Stimulated activated naive CD8-positive, alpha-beta T cell treated with anti-CD3 and anti-CD28 coated beads, Interleukin-15, Interleukin-2, amounts not matched to agents 100 ng/mL and 50 ng/mL, for 24 hours (primary cell): Measurements from ENCODE around the gene ZSCAN16.

Source experiments
- H3K27ac Mint-ChIP-seq: one replicate; pipeline ENCODE4 v1.8.0; 2021; ENCODE audit warnings: mild to moderate bottlenecking, mixed read lengths
- H3K27me3 Mint-ChIP-seq: one replicate; pipeline ENCODE4 v1.8.0; 2021; ENCODE audit warnings: mixed read lengths
- H3K36me3 Mint-ChIP-seq: one replicate; pipeline ENCODE4 v1.8.0; 2021; ENCODE audit warnings: low read depth, mixed read lengths
- H3K4me1 Mint-ChIP-seq: one replicate; pipeline ENCODE4 v1.8.0; 2021; ENCODE audit warnings: low read depth, mixed read lengths
- H3K4me3 Mint-ChIP-seq: one replicate; pipeline ENCODE4 v1.8.0; 2021; ENCODE audit warnings: mild to moderate bottlenecking, mixed read lengths
- H3K9me3 Mint-ChIP-seq: one replicate; pipeline ENCODE4 v1.8.0; 2021; ENCODE audit warnings: mixed read lengths

ZSCAN16 gene

GRCh38 chr6:28176373-28176772, 52.0 kb downstream of the ZSCAN16 start:
- Mint-ChIP-seq H3K4me1 (no peaks in the 10 kb centered on the region), H3K36me3 (no peaks in the 10 kb centered on the region), H3K27ac (no peak overlapping the region), H3K27me3 (peaks cover 51% of the 10 kb centered on the region), H3K9me3 (no peaks in the 10 kb centered on the region), H3K4me3 (no peak overlapping the region)
